HG02870 (cell line): ENCODE results near the gene TANC1.
A peak's percentile ranks its signal among the peaks of the same experiment; 100 is the strongest.

ENCODE experiments used
- ATAC-seq: cut with Tn5 transposase; IDR thresholded peaks from one replicate; pipeline ENCODE4 v1.9.1; 2021; ENCODE audit warnings: mild to moderate bottlenecking, moderate library complexity; ENCODE audit not compliant: unreplicated experiment

Gene TANC1

GRCh38 chr2:159185401-159186130, 217.1 kb downstream of the TANC1 start:
- peak; percentile 76 for ATAC-seq

- no peak for ATAC-seq
These were observed 218.0 kb downstream of the TANC1 start for GRCh38 chr2:159186462-159186861.

- no peak for ATAC-seq
These were observed 218.7 kb downstream of the TANC1 start for GRCh38 chr2:159187106-159187505.

GRCh38 chr2:159188449-159188848, 220.0 kb downstream of the TANC1 start:
- no peak for ATAC-seq

GRCh38 chr2:159192371-159192918, 224.0 kb downstream of the TANC1 start:
- no peak for ATAC-seq

- no peak for ATAC-seq
These were observed 225.4 kb downstream of the TANC1 start for GRCh38 chr2:159193791-159194190.

- ATAC-seq, result no peak
These were observed 225.8 kb downstream of the TANC1 start for GRCh38 chr2:159194241-159194640.

- no peak for ATAC-seq
These were observed 227.3 kb downstream of the TANC1 start for GRCh38 chr2:159195697-159196096.

- ATAC-seq, result no peak
These were observed 228.0 kb downstream of the TANC1 start for GRCh38 chr2:159196393-159196925.

GRCh38 chr2:159199236-159199635, 230.8 kb downstream of the TANC1 start:
- ATAC-seq, result no peak

GRCh38 chr2:159199761-159200465, 231.5 kb downstream of the TANC1 start:
- no peak for ATAC-seq

- no peak for ATAC-seq
These were observed 232.1 kb downstream of the TANC1 start for GRCh38 chr2:159200498-159200897.

GRCh38 chr2:159201360-159202063, 233.1 kb downstream of the TANC1 start:
- ATAC-seq, result peak; percentile 99

GRCh38 chr2:159202568-159203071, 234.2 kb downstream of the TANC1 start:
- no peak for ATAC-seq

GRCh38 chr2:159204381-159205144, 236.1 kb downstream of the TANC1 start:
- ATAC-seq, result no peak

GRCh38 chr2:159206736-159207380, 238.4 kb downstream of the TANC1 start:
- ATAC-seq, result no peak

- no peak for ATAC-seq
These were observed 240.0 kb downstream of the TANC1 start for GRCh38 chr2:159208438-159208837.

- no peak for ATAC-seq
These were observed 241.2 kb downstream of the TANC1 start for GRCh38 chr2:159209341-159210306.
